Neuronal stem cell (in vitro differentiated cells): ENCODE measurements around the gene KANK3.

Experiments
- DNase-seq: peaks from one replicate; pipeline ENCODE4 v3.0.0-alpha.2; 2013; ENCODE audit warnings: low spot score
- H2AFZ ChIP-seq: one replicate; pipeline ENCODE4 v1.6.1; 2013; ENCODE audit warnings: mild to moderate bottlenecking, low read length, inconsistent platforms
- H2AK5ac ChIP-seq: 2 replicates; pipeline ENCODE4 v1.6.1; 2013; ENCODE audit warnings: low read depth, mild to moderate bottlenecking, inconsistent platforms, low read length, moderate library complexity, mixed read lengths
- H2BK120ac ChIP-seq: 2 replicates; pipeline ENCODE4 v1.6.1; 2013; ENCODE audit warnings: low read depth, mild to moderate bottlenecking, inconsistent platforms, low read length, moderate library complexity, mixed read lengths
- H2BK12ac ChIP-seq: one replicate; pipeline ENCODE4 v1.6.1; 2013; ENCODE audit warnings: low read length, inconsistent platforms
- H2BK15ac ChIP-seq: 2 replicates; pipeline ENCODE4 v1.6.1; 2013; ENCODE audit warnings: mild to moderate bottlenecking, low read length, inconsistent platforms, mixed read lengths
- H2BK5ac ChIP-seq: one replicate; pipeline ENCODE4 v1.6.1; 2013; ENCODE audit warnings: inconsistent platforms, mild to moderate bottlenecking, low read length, moderate library complexity
- H3K14ac ChIP-seq: one replicate; pipeline ENCODE4 v1.6.1; 2013; ENCODE audit warnings: low read length, inconsistent platforms
- H3K18ac ChIP-seq: 2 replicates; pipeline ENCODE4 v1.6.1; 2013; ENCODE audit warnings: low read length, inconsistent platforms
- H3K23ac ChIP-seq: 2 replicates; pipeline ENCODE4 v1.6.1; 2013; ENCODE audit warnings: low read depth, mild to moderate bottlenecking, mixed read lengths, low read length, inconsistent platforms; ENCODE audit not compliant: poor library complexity
- H3K27ac ChIP-seq: replicated peaks from 3 replicates; pipeline ENCODE4 v1.5.1; 2013; ENCODE audit warnings: low read length, inconsistent platforms
- H3K27me3 ChIP-seq, 3 experiments: 2 replicates each; pipeline ENCODE4 v1.6.1; 2013; ENCODE audit warnings: low read length in 3 of 3, mild to moderate bottlenecking in 2 of 3, inconsistent platforms in 1 of 3, low read depth in 1 of 3, mixed read lengths in 1 of 3, moderate library complexity in 1 of 3; ENCODE audit not compliant: control insufficient read depth in 3 of 3, insufficient read depth in 3 of 3
- H3K36me3 ChIP-seq, 2 donors: replicated peaks in 1 of 2; 2 replicates each; pipeline ENCODE4 v1.6.1; 2013; ENCODE audit warnings: low read length in 2 of 2; ENCODE audit not compliant: control insufficient read depth in 2 of 2, insufficient read depth in 2 of 2
- H3K4ac ChIP-seq: 2 replicates; pipeline ENCODE4 v1.6.1; 2013; ENCODE audit warnings: inconsistent platforms, mild to moderate bottlenecking, low read length, moderate library complexity
- H3K4me1 ChIP-seq, 2 donors: 1 replicate in 1 of 2; 2 replicates in 1 of 2; pipeline ENCODE4 v1.6.1; 2013; ENCODE audit warnings: low read length in 2 of 2, low read depth in 1 of 2; ENCODE audit not compliant: control insufficient read depth in 2 of 2, insufficient read depth in 1 of 2
- H3K4me2 ChIP-seq: one replicate; pipeline ENCODE4 v1.6.1; 2013; ENCODE audit warnings: mild to moderate bottlenecking, low read length, inconsistent platforms; ENCODE audit not compliant: insufficient read depth, poor library complexity, severe bottlenecking
- H3K4me3 ChIP-seq, 2 donors: 2 replicates each; pipeline ENCODE4 v1.5.1; 2013; ENCODE audit warnings: low read length in 2 of 2, mild to moderate bottlenecking in 2 of 2, inconsistent platforms in 1 of 2, moderate library complexity in 1 of 2
- H3K79me1 ChIP-seq: one replicate; pipeline ENCODE4 v1.6.1; 2013; ENCODE audit warnings: low read depth, mild to moderate bottlenecking, inconsistent platforms, low read length, moderate library complexity
- H3K9ac ChIP-seq: one replicate; pipeline ENCODE4 v1.6.1; 2013; ENCODE audit warnings: mild to moderate bottlenecking, low read depth, low read length, inconsistent platforms; ENCODE audit not compliant: poor library complexity
- H3K9me3 ChIP-seq, 2 donors: replicated peaks in 1 of 2; 2 replicates each; pipeline versions ENCODE3 to v1.6.1; 2013; ENCODE audit warnings: low read length in 2 of 2, mild to moderate bottlenecking in 2 of 2, inconsistent platforms in 1 of 2, low read depth in 1 of 2, mixed read lengths in 1 of 2, moderate library complexity in 1 of 2; ENCODE audit not compliant: control insufficient read depth in 2 of 2, insufficient read depth in 1 of 2
- H4K8ac ChIP-seq: one replicate; pipeline ENCODE4 v1.6.1; 2013; ENCODE audit warnings: low read depth, mild to moderate bottlenecking, inconsistent platforms, low read length, moderate library complexity
- H4K91ac ChIP-seq: one replicate; pipeline ENCODE4 v1.6.1; 2013; ENCODE audit warnings: low read length, low read depth, mild to moderate bottlenecking, inconsistent platforms; ENCODE audit not compliant: poor library complexity
- WGBS, 2 donors: extraction: QIAGEN DNeasy Blood & Tissue Kit; methylation state at CpG; one replicate each; pipeline ENCODE4 v1.1.7; 2013; ENCODE audit warnings: missing lambda C conversion rate in 2 of 2, mixed read lengths in 1 of 2; ENCODE audit not compliant: insufficient read length in 2 of 2, insufficient replicate concordance in 1 of 2; ENCODE audit errors: extremely low coverage in 2 of 2; 5-methylcytosine and 5-hydroxymethylcytosine counted together

KANK3 gene

GRCh38 chr19:8307965-8308866 lies 34.8 kb downstream of the KANK3 start, which contains the start of gene CD320:
Gene CD320 (minus strand): TSS chr19:8308358. CDS start chr19:8308290, 68 bp downstream.
- H2BK5ac ChIP-seq = no peak within 1 kb of the TSS
- H3K4me1 ChIP-seq = peaks cover 11 to 14% of the 10 kb centered on the region in 2 donors
- H3K4me2 ChIP-seq = peak within 1 kb of the TSS; percentile 96
- H3K4ac ChIP-seq = peak within 1 kb of the TSS; percentile 69
- H2AK5ac ChIP-seq = peak within 1 kb of the TSS; percentile 48
- peaks cover 11% of the 10 kb centered on the region for H3K79me1 ChIP-seq
- H3K27me3 ChIP-seq = no peaks in the 10 kb centered on the region
- H3K36me3 ChIP-seq = peaks cover 20 to 43% of the 10 kb centered on the region in 2 donors
- DNase-seq = peak; percentile 88
- H2BK12ac ChIP-seq = peak within 1 kb of the TSS; percentile 47
- WGBS, 2 donors = no CpG with 5 or more reads among the region's 63 CpGs
- no peak within 1 kb of the TSS for H3K27ac ChIP-seq
- peak within 1 kb of the TSS; percentile 92 for H3K9ac ChIP-seq
- peak within 1 kb of the TSS; percentile 97 for H3K18ac ChIP-seq
- no peak within 1 kb of the TSS for H4K91ac ChIP-seq
- H4K8ac ChIP-seq = no peak within 1 kb of the TSS
- no peak within 1 kb of the TSS for H2BK15ac ChIP-seq
- peak within 1 kb of the TSS; percentile 96 for H3K14ac ChIP-seq
- H3K23ac ChIP-seq = peak within 1 kb of the TSS; percentile 98
- H2AFZ ChIP-seq = peak within 1 kb of the TSS; percentile 91
- H3K9me3 ChIP-seq = peaks cover 0 to 1% of the 10 kb centered on the region in 2 donors
- H3K4me3 ChIP-seq = peak within 1 kb of the TSS; percentile 61 to 82
- peak within 1 kb of the TSS; percentile 6 for H2BK120ac ChIP-seq

DNA sequence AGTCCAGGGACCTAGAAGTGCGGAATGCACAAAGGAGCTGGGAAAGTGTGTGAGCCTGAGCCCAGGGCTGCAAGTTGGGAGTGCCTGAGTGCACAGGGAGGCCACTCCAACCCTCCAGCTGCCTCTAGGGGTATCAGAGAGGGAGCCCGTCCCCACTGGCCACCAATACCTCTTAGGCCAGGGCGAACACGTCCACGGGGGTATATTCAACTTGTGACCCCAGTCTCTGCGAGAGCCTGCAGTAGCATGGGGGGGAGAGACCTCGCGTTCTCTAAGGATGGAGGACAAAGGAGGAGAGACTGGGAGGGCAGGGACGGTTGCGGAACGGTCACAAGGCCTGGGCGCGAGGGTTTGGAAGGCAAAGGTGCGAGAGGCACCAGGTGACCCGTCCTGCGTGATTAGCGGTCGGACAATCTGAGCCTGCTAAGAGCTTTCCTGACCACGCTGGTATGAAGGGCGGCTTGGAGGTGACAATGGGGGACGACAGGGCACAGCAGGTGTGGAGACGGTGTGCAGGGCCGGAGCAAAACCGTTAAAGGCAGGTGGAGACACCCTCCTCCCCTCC lies 35.6 kb downstream of the KANK3 start:
- H3K36me3 ChIP-seq = peaks cover 20 to 42% of the 10 kb centered on the region in 2 donors
- no peak for DNase-seq
- peaks cover 11% of the 10 kb centered on the region for H3K79me1 ChIP-seq
- peak overlapping the region; percentile 96 for H3K14ac ChIP-seq
- H3K9me3 ChIP-seq = peaks cover 0 to 1% of the 10 kb centered on the region in 2 donors
- peak overlapping the region; percentile 97 for H3K18ac ChIP-seq
- H2BK15ac ChIP-seq = no peak overlapping the region
- no peak overlapping the region for H4K91ac ChIP-seq
- no CpG with 5 or more reads among the region's 24 CpGs for WGBS, 2 donors
- peak overlapping the region; percentile 98 for H3K23ac ChIP-seq
- no peak overlapping the region for H2BK5ac ChIP-seq
- no peaks in the 10 kb centered on the region for H3K27me3 ChIP-seq
- H3K4ac ChIP-seq = peak overlapping the region; percentile 69
- H3K27ac ChIP-seq = no peak overlapping the region
- peaks cover 11 to 14% of the 10 kb centered on the region in 2 donors for H3K4me1 ChIP-seq
- peak overlapping the region; percentile 61 to 82 for H3K4me3 ChIP-seq
- peak overlapping the region; percentile 96 for H3K4me2 ChIP-seq
- no peak overlapping the region for H4K8ac ChIP-seq
- H2BK120ac ChIP-seq = peak overlapping the region; percentile 6
- H3K9ac ChIP-seq = peak overlapping the region; percentile 92
- peak overlapping the region; percentile 48 for H2AK5ac ChIP-seq
- peak overlapping the region; percentile 91 for H2AFZ ChIP-seq
- H2BK12ac ChIP-seq = peak overlapping the region; percentile 47

DNA sequence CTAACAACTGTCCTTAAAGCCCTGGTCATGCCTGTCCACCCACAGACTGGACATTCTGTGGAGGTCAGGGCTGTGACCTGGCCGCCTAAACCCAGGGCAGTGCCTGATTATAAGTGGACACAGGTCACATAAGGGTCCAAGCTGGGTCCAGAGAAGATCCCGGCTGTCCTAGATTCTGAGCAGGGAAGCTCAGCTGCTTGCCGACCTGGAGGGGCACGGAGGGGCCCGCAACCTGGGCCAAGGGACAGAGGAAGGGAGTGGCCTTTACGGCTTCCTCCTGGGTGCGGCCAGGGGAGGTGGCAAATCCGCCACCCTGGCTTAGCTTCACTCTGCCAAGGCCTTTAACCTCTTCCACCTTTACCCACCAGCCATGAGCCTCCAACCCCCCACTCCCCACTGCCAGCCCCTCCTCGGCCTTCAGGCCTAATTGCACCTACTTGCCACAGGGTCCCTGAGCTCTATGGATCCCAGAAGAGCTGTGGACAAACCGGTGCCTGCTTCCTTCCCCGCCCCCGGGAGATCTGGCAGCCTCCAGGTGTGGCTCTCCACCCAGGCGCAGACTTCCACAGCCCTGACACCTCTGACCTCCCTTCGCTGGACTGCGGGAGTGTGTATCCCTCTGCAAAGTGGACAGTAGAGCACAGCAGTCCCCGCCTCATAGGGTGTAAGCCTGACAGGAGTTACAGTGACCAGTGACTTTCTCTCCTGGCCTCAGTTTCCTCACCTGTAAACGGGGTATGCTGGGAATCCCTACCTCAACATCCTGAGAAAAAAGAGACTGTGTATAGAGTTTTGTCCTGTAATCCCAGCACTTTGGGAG lies 36.6 kb downstream of the KANK3 start:
- no CpG with 5 or more reads among the region's 17 CpGs for WGBS, 2 donors
- H3K18ac ChIP-seq = no peak overlapping the region
- H3K9ac ChIP-seq = no peak overlapping the region
- no peaks in the 10 kb centered on the region for H3K27me3 ChIP-seq
- H3K79me1 ChIP-seq = peaks cover 11% of the 10 kb centered on the region
- no peak overlapping the region for H2BK120ac ChIP-seq
- H3K4me1 ChIP-seq = peaks cover 11 to 14% of the 10 kb centered on the region in 2 donors
- peaks cover 17 to 41% of the 10 kb centered on the region in 2 donors for H3K36me3 ChIP-seq
- H4K91ac ChIP-seq = no peak overlapping the region
- no peak overlapping the region for H2BK5ac ChIP-seq
- no peak overlapping the region for H4K8ac ChIP-seq
- DNase-seq = no peak
- H3K23ac ChIP-seq = no peak overlapping the region
- peak overlapping the region; percentile 20 for H2AK5ac ChIP-seq
- no peak overlapping the region for H2BK15ac ChIP-seq
- H2AFZ ChIP-seq = no peak overlapping the region
- H3K27ac ChIP-seq = no peak overlapping the region
- no peak overlapping the region for H3K4ac ChIP-seq
- H2BK12ac ChIP-seq = no peak overlapping the region
- H3K9me3 ChIP-seq = peaks cover 0 to 1% of the 10 kb centered on the region in 2 donors
- H3K4me3 ChIP-seq = no peak overlapping the region
- no peak overlapping the region for H3K4me2 ChIP-seq
- no peak overlapping the region for H3K14ac ChIP-seq
